ENCODE data around the gene KRT4. TPM values are rescaled to one million over a fixed set of nuclear protein-coding genes. Genes with fewer than 3 reads are reported as not detected.
"Not testable (repeated sequence)": the region's sequence is repeated elsewhere in the genome, so short reads cannot be mapped to it uniquely, and the experiment has no call there.

KRT4 gene
- total RNA-seq, 2 donors from 2014 or later, result 0.52 TPM; not detected in 1

DNA sequence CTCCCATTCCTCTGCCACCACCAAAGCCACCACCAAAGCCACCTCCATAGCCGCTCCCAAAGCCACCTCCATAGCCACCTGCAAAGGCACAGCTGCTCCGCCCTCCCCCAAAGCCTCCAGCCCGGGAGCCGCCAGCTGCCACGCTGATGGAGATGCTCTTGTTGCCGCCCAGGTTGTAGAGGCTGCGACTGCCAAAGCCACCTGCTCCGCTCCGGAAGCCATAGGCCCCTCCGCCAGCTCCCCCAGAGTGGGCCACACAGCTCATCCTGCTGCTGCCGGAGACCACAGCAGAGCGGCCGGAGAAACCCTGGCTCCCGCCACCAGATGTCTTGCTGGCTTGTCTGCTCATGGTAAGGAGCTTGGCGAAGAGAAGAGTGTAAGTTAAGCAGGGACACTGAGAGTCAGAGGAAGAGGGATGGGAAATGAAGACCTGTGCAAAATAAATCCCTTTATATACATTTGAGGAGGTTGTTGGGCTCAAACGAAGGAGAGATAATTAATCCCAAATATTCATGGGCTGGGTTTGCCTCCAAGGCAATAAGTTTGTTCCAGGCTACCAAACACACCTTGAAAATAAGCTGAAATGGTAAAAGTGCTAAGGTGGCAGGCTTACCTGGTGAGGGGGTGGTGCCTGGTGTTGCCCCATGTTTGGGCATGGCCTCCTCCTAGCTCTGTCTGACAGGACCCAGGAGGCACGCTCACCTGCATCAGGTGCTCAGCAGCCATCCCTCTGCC lies 18.1 kb downstream of the KRT4 start, which contains the start of gene KRT3:
Gene KRT3, minus strand, starts transcription at position 424 of the 735 bp plus-strand sequence. Its CDS starts 75 bp downstream, at position 349.
- TF ChIP-seq POLR2A (IDR thresholded peaks at IDR 0.05), result no peak
- TF ChIP-seq, protein P1, sequence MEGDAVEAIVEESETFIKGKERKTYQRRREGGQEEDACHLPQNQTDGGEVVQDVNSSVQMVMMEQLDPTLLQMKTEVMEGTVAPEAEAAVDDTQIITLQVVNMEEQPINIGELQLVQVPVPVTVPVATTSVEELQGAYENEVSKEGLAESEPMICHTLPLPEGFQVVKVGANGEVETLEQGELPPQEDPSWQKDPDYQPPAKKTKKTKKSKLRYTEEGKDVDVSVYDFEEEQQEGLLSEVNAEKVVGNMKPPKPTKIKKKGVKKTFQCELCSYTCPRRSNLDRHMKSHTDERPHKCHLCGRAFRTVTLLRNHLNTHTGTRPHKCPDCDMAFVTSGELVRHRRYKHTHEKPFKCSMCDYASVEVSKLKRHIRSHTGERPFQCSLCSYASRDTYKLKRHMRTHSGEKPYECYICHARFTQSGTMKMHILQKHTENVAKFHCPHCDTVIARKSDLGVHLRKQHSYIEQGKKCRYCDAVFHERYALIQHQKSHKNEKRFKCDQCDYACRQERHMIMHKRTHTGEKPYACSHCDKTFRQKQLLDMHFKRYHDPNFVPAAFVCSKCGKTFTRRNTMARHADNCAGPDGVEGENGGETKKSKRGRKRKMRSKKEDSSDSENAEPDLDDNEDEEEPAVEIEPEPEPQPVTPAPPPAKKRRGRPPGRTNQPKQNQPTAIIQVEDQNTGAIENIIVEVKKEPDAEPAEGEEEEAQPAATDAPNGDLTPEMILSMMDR (IDR thresholded peaks at IDR 0.05), result no peak
- H3K9me3 ChIP-seq, result no peaks in the 10 kb centered on the region
- no peak for ATAC-seq
- H3K27ac ChIP-seq, result no peak within 1 kb of the TSS
- no peaks in the 10 kb centered on the region for H3K36me3 ChIP-seq (replicated peaks in 1 of 2; ENCODE audit: insufficient read depth in 1 of 2, low read depth in 2 of 2)
- intact Hi-C loops (cut with DNase I), result no loop called here
- H3K4me3 ChIP-seq, result no peak within 1 kb of the TSS
- DNase-seq, result no peak
- H3K4me1 ChIP-seq, result peaks cover 6% of the 10 kb centered on the region
- WGBS, 2 donors, result 90 to 92% methylated on average over 10 to 17 of the region's 17 CpGs
- H3K27me3 ChIP-seq, result no peaks in the 10 kb centered on the region

DNA sequence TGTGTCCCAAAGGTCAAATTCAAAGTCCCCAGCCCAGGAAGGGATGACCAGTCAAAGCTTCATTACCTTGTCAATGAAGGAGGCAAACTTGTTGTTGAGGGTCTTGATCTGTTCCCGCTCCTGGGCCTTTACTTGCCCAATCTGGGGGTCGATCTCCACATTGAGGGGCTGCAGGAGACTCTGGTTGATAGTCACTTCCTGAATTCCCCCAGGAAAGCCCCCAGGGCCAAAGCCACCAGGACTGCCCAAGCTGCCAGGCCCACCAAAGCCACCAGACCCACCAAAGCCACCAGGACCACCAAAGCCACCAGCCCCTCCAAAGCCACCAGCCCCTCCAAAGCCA lies 18.6 kb downstream of the KRT4 start:
- H3K27ac ChIP-seq; intact Hi-C loops (cut with DNase I); H3K27me3 ChIP-seq; ATAC-seq; H3K9me3 ChIP-seq; H3K36me3 ChIP-seq (replicated peaks in 1 of 2; ENCODE audit: insufficient read depth in 1 of 2, low read depth in 2 of 2); DNase-seq; H3K4me1 ChIP-seq; H3K4me3 ChIP-seq: not testable (repeated sequence)
- WGBS, 2 donors, result 98 to 100% methylated on average over 2 of the region's 2 CpGs

DNA sequence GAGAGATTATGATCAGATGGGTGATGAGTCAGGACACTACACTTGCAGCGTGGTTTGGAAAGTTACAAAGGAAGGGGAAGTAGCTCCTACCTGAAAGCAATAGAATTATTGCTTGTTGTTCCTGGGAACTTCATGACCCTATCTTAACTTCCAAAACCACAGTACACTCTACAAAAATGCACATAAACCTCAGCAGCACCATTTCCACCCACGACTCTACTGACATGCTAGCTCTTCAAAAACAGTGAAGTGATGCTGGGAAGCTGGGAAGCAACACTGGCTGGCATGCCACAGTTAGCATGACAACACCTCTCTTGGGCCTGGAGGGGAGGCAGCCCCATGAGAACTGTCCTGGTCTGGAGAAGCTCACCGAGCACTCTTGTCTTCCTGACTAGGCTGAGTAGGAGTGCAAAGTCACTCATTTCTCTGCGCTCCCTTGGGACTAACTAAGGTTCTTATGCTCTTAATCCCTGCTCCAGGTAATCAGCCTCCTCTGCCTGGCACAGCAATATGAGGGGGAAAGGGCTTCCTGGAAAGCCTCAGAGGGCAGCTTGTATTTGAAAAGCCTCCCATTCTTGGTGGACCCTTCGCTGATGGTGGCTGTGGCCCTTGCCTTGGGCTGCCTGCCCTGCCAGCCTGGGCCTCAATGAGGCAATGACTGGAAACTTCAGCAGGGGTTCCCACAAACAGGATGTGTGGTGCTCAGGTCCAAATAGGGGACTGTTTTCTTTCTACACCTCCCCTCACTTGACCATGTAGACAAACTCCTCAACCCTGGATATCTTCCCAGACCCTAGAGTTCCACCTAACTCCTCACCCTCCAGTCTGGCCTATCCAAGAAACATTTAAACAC lies 19.2 kb downstream of the KRT4 start:
- H3K27ac ChIP-seq, result no peak overlapping the region
- DNase-seq (no peak), ATAC-seq (no peak)
- no peak overlapping the region for H3K4me3 ChIP-seq
- intact Hi-C loops (cut with DNase I), result no loop called here
- TF ChIP-seq, protein P1 (IDR thresholded peaks at IDR 0.05), result no peak
- TF ChIP-seq POLR2A (IDR thresholded peaks at IDR 0.05), result no peak
- no peaks in the 10 kb centered on the region for H3K9me3 ChIP-seq
- 80 to 87% methylated on average over 4 to 5 of the region's 5 CpGs for WGBS, 2 donors
- no peaks in the 10 kb centered on the region for H3K36me3 ChIP-seq (replicated peaks in 1 of 2; ENCODE audit: insufficient read depth in 1 of 2, low read depth in 2 of 2)
- H3K27me3 ChIP-seq, result no peaks in the 10 kb centered on the region
- no peaks in the 10 kb centered on the region for H3K4me1 ChIP-seq

DNA sequence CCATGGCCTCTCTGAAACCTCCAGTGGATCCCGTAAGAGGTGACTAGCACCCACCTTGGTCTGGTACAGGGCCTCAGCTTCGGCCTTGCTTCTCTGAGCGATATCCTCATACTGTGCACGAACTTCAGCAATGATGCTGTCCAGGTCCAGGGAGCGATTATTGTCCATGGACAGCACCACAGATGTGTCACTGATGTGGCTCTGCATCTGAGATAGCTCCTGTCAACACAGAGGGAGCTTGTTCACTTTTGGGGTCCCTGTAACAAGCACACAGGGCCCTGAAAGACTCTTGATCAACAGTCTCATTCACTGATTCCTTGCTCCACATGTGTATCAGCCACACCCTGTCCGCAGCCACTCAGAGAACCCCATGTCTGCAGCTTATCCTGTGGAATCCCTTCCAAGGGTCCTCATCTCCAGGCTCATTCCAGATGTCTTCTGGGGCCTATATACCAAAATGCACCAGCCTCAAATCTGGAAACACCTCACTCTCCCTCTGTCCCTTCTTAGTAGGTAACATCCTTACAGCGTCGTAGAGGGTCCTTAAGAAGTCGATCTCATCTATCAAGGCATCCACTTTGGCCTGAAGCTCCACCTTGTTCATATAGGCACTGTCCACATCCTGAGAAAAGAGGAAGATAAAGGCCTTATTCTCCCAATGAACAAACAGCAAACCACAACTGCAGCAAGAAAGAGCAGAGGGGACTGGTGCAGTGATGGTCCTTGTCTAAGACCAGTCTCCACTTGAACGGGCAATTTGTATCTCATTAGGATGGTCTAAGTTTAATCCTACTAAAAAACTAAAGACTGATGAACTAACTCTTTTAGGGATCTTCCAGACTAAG lies 21.5 kb downstream of the KRT4 start:
- ATAC-seq (no peak), DNase-seq (no peak)
- H3K36me3 ChIP-seq (replicated peaks in 1 of 2; ENCODE audit: insufficient read depth in 1 of 2, low read depth in 2 of 2), result no peaks in the 10 kb centered on the region
- intact Hi-C loops (cut with DNase I), result no loop called here
- H3K27me3 ChIP-seq, result no peaks in the 10 kb centered on the region
- TF ChIP-seq POLR2A (IDR thresholded peaks at IDR 0.05), result no peak
- TF ChIP-seq, protein P1 (IDR thresholded peaks at IDR 0.05), result no peak
- WGBS, 2 donors, result 72 to 83% methylated on average over 8 to 10 of the region's 10 CpGs
- no peaks in the 10 kb centered on the region for H3K4me1 ChIP-seq
- H3K4me3 ChIP-seq, result no peak overlapping the region
- H3K9me3 ChIP-seq, result no peaks in the 10 kb centered on the region
- no peak overlapping the region for H3K27ac ChIP-seq
